HG03025 (cell line): ENCODE results near the gene CDCP1.

Experiments used
- ATAC-seq: cut with Tn5 transposase; IDR thresholded peaks from one replicate; pipeline ENCODE4 v1.9.1; 2021; ENCODE audit warnings: mild to moderate bottlenecking, moderate library complexity; ENCODE audit not compliant: unreplicated experiment, low FRiP score

Gene CDCP1

GRCh38 chr3:45145681-45146614, at the start of gene CDCP1:
CDCP1 (minus strand) TSS chr3:45146378; CDS start chr3:45146287, 91 bp downstream.
- no peak for ATAC-seq

- ATAC-seq, result no peak
Measured at GRCh38 chr3:45194791-45195190, 48.6 kb upstream of the CDCP1 start.

GRCh38 chr3:45191924-45192417, 45.8 kb upstream of the CDCP1 start:
- ATAC-seq, result no peak

GRCh38 chr3:45191424-45191823, 45.2 kb upstream of the CDCP1 start:
- ATAC-seq, result no peak

GRCh38 chr3:45188719-45189659, 42.8 kb upstream of the CDCP1 start:
- ATAC-seq, result no peak

GRCh38 chr3:45187694-45188141, 41.5 kb upstream of the CDCP1 start:
- ATAC-seq, result no peak

- ATAC-seq, result no peak
Measured at GRCh38 chr3:45186871-45187270, 40.7 kb upstream of the CDCP1 start.

GRCh38 chr3:45185461-45185860, 39.3 kb upstream of the CDCP1 start:
- no peak for ATAC-seq

- no peak for ATAC-seq
Measured at GRCh38 chr3:45185052-45185451, 38.9 kb upstream of the CDCP1 start.

- ATAC-seq, result no peak
Measured at GRCh38 chr3:45183872-45184262, 37.7 kb upstream of the CDCP1 start.

- no peak for ATAC-seq
Measured at GRCh38 chr3:45182915-45183871, 37.0 kb upstream of the CDCP1 start.

- ATAC-seq, result no peak
Measured at GRCh38 chr3:45181496-45181895, 35.3 kb upstream of the CDCP1 start.

- no peak for ATAC-seq
Measured at GRCh38 chr3:45180899-45181298, 34.7 kb upstream of the CDCP1 start.

- ATAC-seq, result no peak
Measured at GRCh38 chr3:45180051-45180450, 33.9 kb upstream of the CDCP1 start.

- no peak for ATAC-seq
Measured at GRCh38 chr3:45179163-45179562, 33.0 kb upstream of the CDCP1 start.

- ATAC-seq, result no peak
Measured at GRCh38 chr3:45178183-45179023, 32.2 kb upstream of the CDCP1 start.

- no peak for ATAC-seq
Measured at GRCh38 chr3:45176912-45177311, 30.7 kb upstream of the CDCP1 start.

- ATAC-seq, result no peak
Measured at GRCh38 chr3:45174234-45174633, 28.1 kb upstream of the CDCP1 start.

GRCh38 chr3:45173776-45174175, 27.6 kb upstream of the CDCP1 start:
- ATAC-seq, result no peak
